HG03432 (cell line): Measurements from ENCODE around the gene ETF1.
A peak's percentile ranks its signal among the peaks of the same experiment; 100 is the strongest.

Experiments used
- ATAC-seq: cut with Tn5 transposase; IDR thresholded peaks from one replicate; pipeline ENCODE4 v1.9.1; 2021; ENCODE audit warnings: mild to moderate bottlenecking, moderate library complexity; ENCODE audit not compliant: unreplicated experiment

Gene ETF1

DNA sequence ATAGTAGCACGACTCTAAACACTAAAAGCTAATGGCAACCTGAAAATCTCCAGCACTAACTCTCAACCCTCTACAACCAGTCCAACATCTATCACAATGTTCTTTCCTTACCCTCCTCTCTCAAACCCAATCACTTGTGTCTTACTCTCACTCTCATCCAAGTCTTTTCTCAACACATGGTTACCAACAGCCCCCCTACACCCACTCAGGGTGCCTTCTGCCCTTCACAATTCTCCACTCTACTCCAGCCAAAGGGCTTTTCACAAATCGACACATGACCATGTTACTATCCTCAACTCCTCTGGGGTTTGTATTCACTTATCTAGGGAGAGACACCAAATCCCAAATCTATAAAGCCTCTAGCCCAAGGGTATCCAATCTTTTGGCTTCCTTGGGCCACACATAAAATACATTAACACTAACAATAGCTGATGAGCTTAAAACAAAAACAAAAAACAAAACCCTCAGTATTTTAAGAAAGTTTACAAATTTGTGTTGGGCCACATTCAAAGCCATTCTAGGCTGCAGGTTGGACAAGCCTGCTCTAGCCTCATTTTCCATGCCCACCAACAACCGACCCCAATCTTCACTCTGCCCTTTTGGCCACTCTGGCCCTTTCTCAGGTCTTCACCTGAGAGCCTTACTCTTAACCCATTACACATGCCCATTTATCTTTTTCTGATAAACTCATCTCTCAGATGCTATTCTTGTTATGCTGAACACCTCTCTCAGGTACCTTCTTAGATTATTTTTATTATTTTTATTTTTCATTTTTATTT lies 20.5 kb upstream of the ETF1 start:
- ATAC-seq = no peak

- no peak for ATAC-seq
Measured at GRCh38 chr5:138560971-138561370, 17.9 kb upstream of the ETF1 start.

- ATAC-seq = no peak
Measured at GRCh38 chr5:138559937-138560336, 16.9 kb upstream of the ETF1 start.

DNA sequence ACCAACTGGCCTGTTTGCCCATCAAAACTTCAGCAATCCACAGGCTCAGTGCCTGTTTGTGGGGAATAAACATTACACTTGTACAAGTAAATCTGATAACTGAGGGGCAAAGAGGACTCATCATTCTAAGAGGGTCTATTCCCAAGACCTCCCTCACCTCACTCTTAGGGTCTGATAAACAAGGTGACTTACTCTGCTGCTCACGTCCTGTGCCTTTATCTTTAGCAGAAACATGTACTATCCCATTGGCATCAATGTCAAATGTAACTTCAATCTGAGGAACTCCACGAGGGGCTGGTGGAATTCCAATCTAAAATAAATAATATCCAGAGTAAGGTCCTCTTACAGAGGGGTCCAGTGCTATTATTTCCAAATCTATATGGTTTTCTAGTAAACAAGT lies 14.6 kb upstream of the ETF1 start:
- ATAC-seq = no peak

DNA sequence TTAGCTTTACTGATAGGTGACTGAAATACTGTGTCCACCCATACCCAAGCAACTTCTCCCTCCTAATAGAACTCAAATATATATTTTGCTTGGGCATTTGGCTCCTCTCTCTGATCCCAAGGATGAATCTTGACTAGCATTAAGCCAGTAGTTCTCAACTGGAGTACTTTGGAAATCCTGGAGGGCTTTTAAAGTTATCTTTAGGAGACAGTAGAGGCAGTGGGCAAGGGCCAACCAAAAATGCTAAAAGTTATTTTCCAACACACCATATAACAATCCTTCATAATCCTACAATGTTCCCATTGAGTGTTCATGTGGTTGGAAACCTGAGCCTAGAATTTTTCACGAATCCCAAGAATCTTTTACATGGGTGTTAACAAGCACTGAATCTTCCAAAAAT lies 11.1 kb upstream of the ETF1 start:
- no peak for ATAC-seq

GRCh38 chr5:138553437-138554095 lies 10.5 kb upstream of the ETF1 start:
- ATAC-seq = no peak

- no peak for ATAC-seq
Measured at GRCh38 chr5:138552657-138553056, 9.6 kb upstream of the ETF1 start.

GRCh38 chr5:138549414-138549813 lies 6.4 kb upstream of the ETF1 start:
- ATAC-seq = no peak

DNA sequence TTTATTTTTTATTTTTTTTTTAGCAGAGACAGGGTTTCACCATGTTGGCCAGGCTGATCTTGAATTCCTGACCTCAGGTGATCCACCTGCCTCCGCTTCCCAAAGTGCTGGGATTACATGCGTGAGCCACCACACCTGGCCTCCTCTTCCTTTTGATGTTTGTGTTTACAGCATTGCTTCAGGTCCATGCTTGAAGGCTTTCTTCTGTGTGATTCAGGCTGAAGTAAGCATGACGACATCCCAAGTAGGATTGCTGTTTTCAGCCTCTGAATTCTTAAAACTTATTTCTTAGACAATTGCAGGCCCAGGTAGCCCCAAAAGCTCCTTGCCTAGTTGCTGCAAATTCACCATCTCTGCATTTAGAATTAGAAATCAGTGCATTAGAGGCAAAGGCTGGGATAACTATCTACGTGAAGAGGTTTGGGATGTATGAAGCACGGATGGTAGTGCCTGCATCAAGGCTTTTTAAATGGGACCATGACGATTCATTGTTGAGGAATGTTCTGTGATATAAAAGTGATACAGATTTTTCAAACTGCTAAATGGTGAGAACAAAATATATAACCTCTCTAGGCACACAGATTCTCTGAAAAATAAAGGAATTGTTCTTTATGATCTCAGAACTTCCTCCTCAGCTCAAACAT lies 3.0 kb upstream of the ETF1 start:
- ATAC-seq = no peak

GRCh38 chr5:138544181-138545134 lies 1.4 kb upstream of the ETF1 start:
- ATAC-seq = no peak

DNA sequence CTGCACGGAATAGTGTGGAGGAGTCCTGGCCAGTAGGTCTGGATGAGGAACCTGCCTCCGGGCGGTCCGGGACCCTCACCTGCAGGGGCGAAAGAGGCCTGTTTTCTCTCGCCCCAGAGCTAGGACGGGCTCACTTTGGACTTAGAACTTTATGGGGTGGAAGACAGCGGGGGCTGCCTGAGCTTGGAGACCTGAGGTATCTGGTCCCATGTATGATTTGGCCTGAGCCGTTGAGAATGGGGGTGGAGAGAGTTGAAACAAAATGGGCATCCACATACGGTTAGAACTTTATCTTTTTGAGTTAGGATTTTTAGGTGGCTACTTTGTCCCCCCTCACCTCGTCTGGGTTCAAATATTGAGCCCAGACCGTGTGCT lies 681 bp upstream of the ETF1 start:
- peak; percentile 49 for ATAC-seq

DNA sequence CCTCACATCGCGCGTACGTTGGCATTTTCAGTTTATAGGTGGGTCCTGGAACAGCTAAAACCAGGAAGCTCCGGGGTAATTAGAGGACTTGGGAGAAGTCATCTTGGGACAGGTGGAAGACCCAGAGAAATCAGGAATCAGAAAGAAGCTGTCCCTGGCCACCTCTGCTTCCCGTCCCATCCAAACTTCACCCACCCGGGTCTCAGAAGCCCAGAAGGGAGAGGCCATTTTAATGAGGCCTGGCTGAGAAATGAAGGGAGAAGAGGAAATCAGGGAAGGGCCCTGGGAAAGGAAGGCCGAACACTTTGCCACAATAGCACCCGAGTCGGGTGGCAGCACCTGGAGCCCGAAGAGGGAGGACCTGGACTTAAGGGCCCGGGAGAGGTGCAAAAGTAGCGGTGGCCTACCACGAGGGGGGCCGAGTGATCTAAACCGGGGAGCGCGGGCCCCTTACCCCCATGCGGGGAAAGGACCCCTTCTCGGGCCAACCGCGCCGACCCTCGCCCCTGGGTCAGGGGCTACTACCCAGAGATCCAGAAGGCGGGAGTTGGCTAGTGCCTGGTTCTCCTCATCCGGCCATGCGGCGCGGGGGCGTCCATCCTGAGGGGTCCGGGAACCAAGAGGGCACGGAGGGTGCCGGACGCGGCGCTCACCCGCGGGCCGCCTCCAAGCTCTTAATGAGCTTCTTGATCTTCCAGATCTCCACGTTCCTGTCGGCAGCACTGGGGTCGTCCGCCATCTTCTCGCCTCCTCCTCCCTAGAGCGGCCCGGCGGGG lies 668 bp downstream of the ETF1 start:
- no peak for ATAC-seq

- no peak for ATAC-seq
Measured at GRCh38 chr5:138541511-138542179, 1.4 kb downstream of the ETF1 start.

DNA sequence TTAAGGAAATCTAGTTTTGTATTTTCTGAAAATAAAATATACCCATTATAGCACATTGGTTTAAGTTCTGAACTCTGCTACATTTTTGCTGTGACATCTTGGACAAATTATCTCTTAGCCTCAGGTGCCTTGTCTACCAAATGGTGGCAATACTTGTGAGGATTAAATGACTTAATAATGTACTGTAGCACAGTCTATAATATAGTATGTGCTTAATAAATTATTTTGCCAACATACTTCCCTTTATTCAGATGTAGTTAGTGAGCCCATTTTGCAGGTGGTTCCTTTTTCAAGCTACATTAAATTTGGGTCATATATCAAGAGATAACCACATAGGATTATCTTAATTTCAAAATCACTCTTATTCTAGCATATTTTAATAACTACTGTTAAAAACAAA lies 3.2 kb downstream of the ETF1 start:
- ATAC-seq = no peak

DNA sequence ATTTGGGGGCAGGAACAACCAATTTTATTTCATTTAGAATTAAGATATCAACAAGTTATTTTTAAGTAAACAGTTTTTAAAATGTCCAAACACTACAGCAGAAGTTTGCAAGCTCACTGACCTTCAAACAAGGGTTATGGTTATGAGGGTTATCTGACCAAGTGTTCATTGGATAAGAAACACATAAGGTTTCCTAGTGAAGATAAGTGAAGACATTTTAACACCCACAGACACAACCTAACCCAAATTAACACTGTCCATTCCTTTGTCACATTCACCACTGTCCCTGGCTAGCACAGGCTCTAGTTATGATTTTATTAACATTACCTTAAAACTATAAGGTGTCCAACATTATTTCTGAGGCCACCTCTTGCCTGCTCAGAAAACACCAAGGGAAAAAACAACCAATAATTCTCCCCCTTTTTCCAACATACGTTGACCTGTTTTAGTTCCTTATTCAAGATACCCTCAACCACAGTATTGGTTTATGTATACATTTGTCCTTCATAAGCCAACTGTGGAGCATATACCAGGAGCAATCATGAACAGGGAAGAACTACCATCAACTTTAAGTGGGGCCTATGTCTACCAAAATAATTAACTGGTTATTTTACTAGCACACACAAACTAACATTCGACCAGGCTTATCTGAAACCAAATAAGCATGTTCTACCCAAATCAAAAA lies 4.0 kb downstream of the ETF1 start:
- no peak for ATAC-seq

- ATAC-seq = no peak
Measured at GRCh38 chr5:138536665-138537315, 6.2 kb downstream of the ETF1 start.

DNA sequence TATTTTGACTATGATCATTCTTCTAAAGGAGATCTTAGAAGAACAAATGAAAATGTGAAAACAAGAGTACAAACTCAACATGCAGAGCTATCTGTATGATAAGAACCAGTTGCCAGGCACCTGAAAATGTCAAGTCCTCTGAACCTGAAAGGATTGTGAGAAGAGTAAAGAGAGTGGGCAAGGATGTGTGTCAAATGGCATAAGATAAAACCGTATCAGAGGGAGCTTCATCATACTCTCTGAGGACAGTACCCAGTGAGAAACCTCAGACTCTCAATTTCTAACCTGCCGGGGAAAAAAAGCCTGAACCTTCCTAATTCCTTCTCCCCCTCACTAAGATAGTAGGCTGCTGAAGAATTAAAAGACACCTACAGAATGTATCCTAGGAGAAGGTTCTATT lies 6.8 kb downstream of the ETF1 start:
- ATAC-seq = no peak
